Astrocyte (in vitro differentiated cells and primary cell): ENCODE data around the gene HYDIN. TPM values are rescaled to one million over a fixed set of nuclear protein-coding genes. Genes with fewer than 3 reads are reported as not detected.
A peak's percentile ranks its signal among the peaks of the same experiment; 100 is the strongest.

Experiments
- DNase-seq: peaks from one replicate; pipeline ENCODE4 v3.0.0-alpha.2; 2010; ENCODE audit warnings: low read depth
- FAIRE-seq: peaks from 2 replicates; lab custom pipeline; 2011; peaks lifted over from hg19 to GRCh38; lab: Jason Lieb, UNC
- H2AFZ ChIP-seq: 2 replicates; pipeline ENCODE4 v1.6.0; 2012; ENCODE audit warnings: low read depth, low read length, inconsistent platforms
- H3K27ac ChIP-seq: 2 replicates; pipeline ENCODE4 v1.5.1; 2011; ENCODE audit warnings: low read depth, low read length, inconsistent platforms
- H3K27me3 ChIP-seq: 2 replicates; pipeline ENCODE4 v1.6.0; 2011; ENCODE audit warnings: low read length, inconsistent platforms; ENCODE audit not compliant: insufficient read depth
- H3K36me3 ChIP-seq: 2 replicates; pipeline ENCODE4 v1.5.1; 2011; ENCODE audit warnings: low read length, inconsistent platforms; ENCODE audit not compliant: insufficient read depth
- H3K4me1 ChIP-seq: 2 replicates; pipeline ENCODE4 v1.5.1; 2011; ENCODE audit warnings: low read length, inconsistent platforms; ENCODE audit not compliant: insufficient read depth
- H3K4me2 ChIP-seq: 2 replicates; pipeline ENCODE4 v1.6.0; 2012; ENCODE audit warnings: low read length, inconsistent platforms
- H3K4me3 ChIP-seq: 2 replicates; pipeline ENCODE4 v1.5.1; 2011; ENCODE audit warnings: low read depth, mild to moderate bottlenecking, low read length, inconsistent platforms; ENCODE audit not compliant: insufficient read depth
- H3K79me2 ChIP-seq: 2 replicates; pipeline ENCODE4 v1.6.0; 2012; ENCODE audit warnings: mild to moderate bottlenecking, low read length, inconsistent platforms; ENCODE audit not compliant: insufficient read depth
- H3K9ac ChIP-seq: 2 replicates; pipeline ENCODE4 v1.6.0; 2012; ENCODE audit warnings: mild to moderate bottlenecking, low read length, inconsistent platforms
- H3K9me3 ChIP-seq: 2 replicates; pipeline ENCODE4 v1.5.1; 2012; ENCODE audit warnings: low read depth, mild to moderate bottlenecking, low read length, inconsistent platforms; ENCODE audit not compliant: insufficient read depth
- H4K20me1 ChIP-seq: 2 replicates; pipeline ENCODE4 v1.6.0; 2012; ENCODE audit warnings: low read length, inconsistent platforms; ENCODE audit not compliant: insufficient read depth
- H3K27ac Mint-ChIP-seq: one replicate; pipeline ENCODE4 v1.8.0; 2021; ENCODE audit warnings: mild to moderate bottlenecking, mixed read lengths; ENCODE audit not compliant: unreplicated experiment
- H3K27me3 Mint-ChIP-seq: one replicate; pipeline ENCODE4 v1.8.0; 2021; ENCODE audit warnings: low read depth, mixed read lengths; ENCODE audit not compliant: unreplicated experiment
- H3K36me3 Mint-ChIP-seq: one replicate; pipeline ENCODE4 v1.8.0; 2021; ENCODE audit warnings: low read depth, mixed read lengths; ENCODE audit not compliant: unreplicated experiment
- H3K4me1 Mint-ChIP-seq: one replicate; pipeline ENCODE4 v1.8.0; 2021; ENCODE audit warnings: low read depth, mixed read lengths; ENCODE audit not compliant: unreplicated experiment
- H3K4me3 Mint-ChIP-seq: one replicate; pipeline ENCODE4 v1.8.0; 2021; ENCODE audit warnings: mild to moderate bottlenecking, moderate library complexity, mixed read lengths; ENCODE audit not compliant: unreplicated experiment
- H3K9me3 Mint-ChIP-seq: one replicate; pipeline ENCODE4 v1.8.0; 2021; ENCODE audit warnings: mild to moderate bottlenecking, mixed read lengths; ENCODE audit not compliant: unreplicated experiment
- EZH2 ChIP-seq: IDR thresholded peaks from 2 replicates; pipeline ENCODE4 v1.6.1; 2012; ENCODE audit warnings: mild to moderate bottlenecking, low read length, inconsistent platforms; ENCODE audit not compliant: insufficient read depth
- total RNA-seq: library from RNA; stranded (reverse); gene quantifications from 2 replicates; pipeline ENCODE4 v1.2.1, GENCODE V29; 2021
- TF ChIP-seq, protein P1 (sequence below): IDR thresholded peaks from 2 replicates; pipeline ENCODE4 v1.5.1; 2011; ENCODE audit warnings: low read depth, mild to moderate bottlenecking, inconsistent platforms, low read length, moderate library complexity; ENCODE audit not compliant: insufficient read depth

HYDIN gene
- total RNA-seq, 1 donor from 2014 or later: 1.4 TPM

DNA sequence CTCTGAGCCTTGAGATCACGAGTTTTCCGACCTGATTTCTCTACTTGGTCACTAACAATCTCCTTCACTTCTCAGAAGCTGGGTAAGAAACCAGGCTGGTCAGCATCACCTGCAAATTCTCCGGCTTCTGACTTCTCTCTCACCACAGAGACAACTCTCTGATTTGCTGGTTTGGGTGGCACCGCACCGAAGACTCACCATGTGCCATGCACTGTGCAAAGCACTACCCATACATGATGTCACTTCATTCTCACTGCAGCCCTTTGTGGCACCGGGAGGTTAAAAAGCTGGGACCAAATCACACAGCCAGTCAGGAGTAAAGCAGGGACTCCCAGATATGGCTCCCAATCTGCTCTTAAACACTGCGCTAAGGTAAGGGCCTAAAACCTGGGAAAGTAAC lies 430.2 kb downstream of the HYDIN start:
- Mint-ChIP-seq H3K9me3 (no peaks in the 10 kb centered on the region), H3K27me3 (no peaks in the 10 kb centered on the region), H3K27ac (peak overlapping the region; percentile 73), H3K4me1 (peaks cover 22% of the 10 kb centered on the region), H3K36me3 (peaks cover 3% of the 10 kb centered on the region), H3K4me3 (peak overlapping the region; percentile 87)
- peak overlapping the region; percentile 92 for H3K9ac ChIP-seq
- TF ChIP-seq, protein P1, sequence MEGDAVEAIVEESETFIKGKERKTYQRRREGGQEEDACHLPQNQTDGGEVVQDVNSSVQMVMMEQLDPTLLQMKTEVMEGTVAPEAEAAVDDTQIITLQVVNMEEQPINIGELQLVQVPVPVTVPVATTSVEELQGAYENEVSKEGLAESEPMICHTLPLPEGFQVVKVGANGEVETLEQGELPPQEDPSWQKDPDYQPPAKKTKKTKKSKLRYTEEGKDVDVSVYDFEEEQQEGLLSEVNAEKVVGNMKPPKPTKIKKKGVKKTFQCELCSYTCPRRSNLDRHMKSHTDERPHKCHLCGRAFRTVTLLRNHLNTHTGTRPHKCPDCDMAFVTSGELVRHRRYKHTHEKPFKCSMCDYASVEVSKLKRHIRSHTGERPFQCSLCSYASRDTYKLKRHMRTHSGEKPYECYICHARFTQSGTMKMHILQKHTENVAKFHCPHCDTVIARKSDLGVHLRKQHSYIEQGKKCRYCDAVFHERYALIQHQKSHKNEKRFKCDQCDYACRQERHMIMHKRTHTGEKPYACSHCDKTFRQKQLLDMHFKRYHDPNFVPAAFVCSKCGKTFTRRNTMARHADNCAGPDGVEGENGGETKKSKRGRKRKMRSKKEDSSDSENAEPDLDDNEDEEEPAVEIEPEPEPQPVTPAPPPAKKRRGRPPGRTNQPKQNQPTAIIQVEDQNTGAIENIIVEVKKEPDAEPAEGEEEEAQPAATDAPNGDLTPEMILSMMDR: no peak
- TF ChIP-seq EZH2: no peak
- peak overlapping the region; percentile 80 for H3K4me3 ChIP-seq
- H3K36me3 ChIP-seq: no peaks in the 10 kb centered on the region
- peaks cover 27% of the 10 kb centered on the region for H3K4me1 ChIP-seq
- H3K9me3 ChIP-seq: no peaks in the 10 kb centered on the region
- H3K27ac ChIP-seq: peak overlapping the region; percentile 73
- H3K27me3 ChIP-seq: no peaks in the 10 kb centered on the region
- FAIRE-seq: no peak
- peak overlapping the region; percentile 69 for H2AFZ ChIP-seq
- no peak for DNase-seq
- H3K4me2 ChIP-seq: peak overlapping the region; percentile 91
- peaks cover 56% of the 10 kb centered on the region for H3K79me2 ChIP-seq
- peaks cover 28% of the 10 kb centered on the region for H4K20me1 ChIP-seq

DNA sequence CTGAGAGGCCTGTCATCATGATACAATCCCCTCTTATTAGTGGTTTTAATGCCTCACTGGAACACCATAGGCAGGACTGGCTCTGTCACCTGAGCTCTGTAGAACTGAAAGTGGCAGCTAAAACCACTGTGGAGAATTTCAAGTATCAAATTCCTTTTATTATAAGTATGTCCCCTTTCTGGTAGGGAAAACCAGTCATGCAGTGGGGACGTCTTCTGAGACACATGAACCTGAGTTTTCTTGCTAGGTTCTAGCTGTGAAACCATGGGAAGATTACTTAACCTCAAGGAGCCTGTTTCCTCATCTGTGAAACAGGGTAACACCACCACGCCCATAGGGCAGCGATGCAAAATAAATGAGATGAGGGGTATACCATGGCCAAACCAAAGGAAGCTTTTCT lies 434.2 kb downstream of the HYDIN start:
- Histone ChIP-seq H3K4me1 (peaks cover 9% of the 10 kb centered on the region), H3K9ac (no peak overlapping the region), H3K79me2 (peaks cover 94% of the 10 kb centered on the region), H4K20me1 (peaks cover 60% of the 10 kb centered on the region), H3K36me3 (no peaks in the 10 kb centered on the region), H3K4me2 (no peak overlapping the region), H3K4me3 (no peak overlapping the region), H2AFZ (no peak overlapping the region), H3K9me3 (no peaks in the 10 kb centered on the region), H3K27me3 (no peaks in the 10 kb centered on the region), H3K27ac (no peak overlapping the region)
- Mint-ChIP-seq H3K9me3 (peaks cover 1% of the 10 kb centered on the region), H3K27ac (no peak overlapping the region), H3K27me3 (no peaks in the 10 kb centered on the region), H3K4me1 (peaks cover 9% of the 10 kb centered on the region), H3K4me3 (no peak overlapping the region), H3K36me3 (peaks cover 3% of the 10 kb centered on the region)
- no peak for TF ChIP-seq EZH2
- TF ChIP-seq, protein P1: no peak
- DNase-seq: no peak
- FAIRE-seq: no peak

DNA sequence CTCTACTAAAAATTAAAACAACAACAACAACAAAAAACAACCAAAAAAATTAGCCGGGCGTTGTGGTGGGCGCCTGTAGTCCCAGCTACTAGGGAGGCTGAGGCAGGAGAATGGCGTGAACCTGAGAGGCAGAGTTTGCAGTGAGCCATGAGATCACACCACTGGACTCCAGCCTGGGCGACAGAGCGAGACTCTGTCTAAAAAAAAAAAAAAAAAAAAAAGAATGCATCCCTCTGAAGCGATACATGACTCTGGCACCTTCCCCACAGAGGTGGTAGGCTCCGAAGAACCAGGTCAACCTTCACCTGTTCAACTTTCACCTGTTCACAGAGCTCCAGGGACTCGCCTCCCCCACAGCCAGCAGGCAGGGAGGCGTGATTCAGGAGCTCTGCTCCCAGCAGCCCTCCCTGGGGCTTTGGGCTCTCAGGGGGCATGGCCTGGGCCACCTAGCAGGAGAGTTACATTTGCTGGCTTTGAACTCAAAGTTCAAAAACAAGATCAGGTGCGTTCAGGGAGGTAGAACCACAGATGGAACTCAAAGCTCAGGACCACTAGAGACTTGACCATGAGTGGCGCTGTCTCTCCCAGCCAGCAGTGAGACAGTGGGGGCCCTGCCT lies 435.1 kb downstream of the HYDIN start:
- H4K20me1 ChIP-seq: peaks cover 68% of the 10 kb centered on the region
- peaks cover 97% of the 10 kb centered on the region for H3K79me2 ChIP-seq
- H3K27me3 ChIP-seq: no peaks in the 10 kb centered on the region
- peaks cover 1% of the 10 kb centered on the region for H3K9me3 Mint-ChIP-seq
- peaks cover 5% of the 10 kb centered on the region for H3K4me1 ChIP-seq
- H3K4me2 ChIP-seq: no peak overlapping the region
- TF ChIP-seq, protein P1: no peak
- no peak for TF ChIP-seq EZH2
- H2AFZ ChIP-seq: no peak overlapping the region
- H3K27me3 Mint-ChIP-seq: no peaks in the 10 kb centered on the region
- peaks cover 11% of the 10 kb centered on the region for H3K4me1 Mint-ChIP-seq
- DNase-seq: no peak
- no peaks in the 10 kb centered on the region for H3K36me3 ChIP-seq
- no peak overlapping the region for H3K27ac ChIP-seq
- no peak overlapping the region for H3K9ac ChIP-seq
- no peak for FAIRE-seq
- H3K9me3 ChIP-seq: no peaks in the 10 kb centered on the region
- no peak overlapping the region for H3K4me3 Mint-ChIP-seq
- no peak overlapping the region for H3K4me3 ChIP-seq
- H3K36me3 Mint-ChIP-seq: peaks cover 3% of the 10 kb centered on the region
- H3K27ac Mint-ChIP-seq: no peak overlapping the region
